Osteocyte (in vitro differentiated cells): Measurements from ENCODE around the gene HTR4. TPM values are rescaled to one million over a fixed set of nuclear protein-coding genes. Genes with fewer than 3 reads are reported as not detected.

Experiments
- DNase-seq: peaks from one replicate; pipeline ENCODE4 v3.0.0; 2021; ENCODE audit warnings: mixed read lengths; ENCODE audit not compliant: unreplicated experiment; ENCODE audit errors: extremely low spot score
- H3K27ac Mint-ChIP-seq: one replicate; pipeline ENCODE4 v1.8.0; 2021; ENCODE audit warnings: mild to moderate bottlenecking, mixed read lengths; ENCODE audit not compliant: unreplicated experiment
- H3K27me3 Mint-ChIP-seq: one replicate; pipeline ENCODE4 v1.8.0; 2021; ENCODE audit warnings: mixed read lengths; ENCODE audit not compliant: unreplicated experiment
- H3K36me3 Mint-ChIP-seq: one replicate; pipeline ENCODE4 v1.8.0; 2021; ENCODE audit warnings: mixed read lengths; ENCODE audit not compliant: unreplicated experiment
- H3K4me1 Mint-ChIP-seq: one replicate; pipeline ENCODE4 v1.8.0; 2021; ENCODE audit warnings: mixed read lengths; ENCODE audit not compliant: unreplicated experiment
- H3K4me3 Mint-ChIP-seq: one replicate; pipeline ENCODE4 v1.8.0; 2021; ENCODE audit warnings: mild to moderate bottlenecking, moderate library complexity, mixed read lengths; ENCODE audit not compliant: unreplicated experiment
- H3K9me3 Mint-ChIP-seq: one replicate; pipeline ENCODE4 v1.8.0; 2021; ENCODE audit warnings: mixed read lengths; ENCODE audit not compliant: unreplicated experiment
- total RNA-seq: library from RNA; stranded (reverse); gene quantifications from 2 replicates; pipeline ENCODE4 v1.2.1, GENCODE V29; 2021
- TF ChIP-seq, protein P1 (sequence below): fragments of 200-600 bp; sonication (generic); IDR thresholded peaks from 2 replicates; pipeline ENCODE4 v1.5.0; 2021; ENCODE audit warnings: antibody characterized with exemption, mild to moderate bottlenecking, moderate library complexity

Gene HTR4
- total RNA-seq, 1 donor from 2014 or later: not detected

DNA sequence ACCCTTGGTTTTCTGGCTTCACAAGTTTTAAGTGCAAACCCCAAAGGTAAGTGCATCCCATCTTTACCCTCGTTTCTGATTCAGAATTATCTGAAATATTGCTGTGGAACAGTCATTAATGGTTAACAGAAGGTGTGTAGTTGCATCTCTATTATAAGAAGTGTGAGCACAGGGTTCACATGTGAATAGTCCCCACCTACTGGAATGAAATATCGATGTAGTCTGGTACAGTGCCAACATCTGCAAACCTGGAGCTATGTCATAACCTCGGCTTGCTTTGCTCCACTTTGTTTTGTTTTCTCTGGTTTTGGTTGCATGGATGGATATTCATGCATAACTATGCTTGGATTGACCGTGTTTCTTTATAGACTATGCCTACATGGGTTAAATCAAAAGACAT, 12.6 kb downstream of the HTR4 start:
- DNase-seq: no peak
- Mint-ChIP-seq H3K27ac (no peak overlapping the region), H3K4me3 (no peak overlapping the region), H3K36me3 (no peaks in the 10 kb centered on the region), H3K4me1 (no peaks in the 10 kb centered on the region), H3K27me3 (peaks cover 24% of the 10 kb centered on the region), H3K9me3 (no peaks in the 10 kb centered on the region)
- TF ChIP-seq, protein P1, sequence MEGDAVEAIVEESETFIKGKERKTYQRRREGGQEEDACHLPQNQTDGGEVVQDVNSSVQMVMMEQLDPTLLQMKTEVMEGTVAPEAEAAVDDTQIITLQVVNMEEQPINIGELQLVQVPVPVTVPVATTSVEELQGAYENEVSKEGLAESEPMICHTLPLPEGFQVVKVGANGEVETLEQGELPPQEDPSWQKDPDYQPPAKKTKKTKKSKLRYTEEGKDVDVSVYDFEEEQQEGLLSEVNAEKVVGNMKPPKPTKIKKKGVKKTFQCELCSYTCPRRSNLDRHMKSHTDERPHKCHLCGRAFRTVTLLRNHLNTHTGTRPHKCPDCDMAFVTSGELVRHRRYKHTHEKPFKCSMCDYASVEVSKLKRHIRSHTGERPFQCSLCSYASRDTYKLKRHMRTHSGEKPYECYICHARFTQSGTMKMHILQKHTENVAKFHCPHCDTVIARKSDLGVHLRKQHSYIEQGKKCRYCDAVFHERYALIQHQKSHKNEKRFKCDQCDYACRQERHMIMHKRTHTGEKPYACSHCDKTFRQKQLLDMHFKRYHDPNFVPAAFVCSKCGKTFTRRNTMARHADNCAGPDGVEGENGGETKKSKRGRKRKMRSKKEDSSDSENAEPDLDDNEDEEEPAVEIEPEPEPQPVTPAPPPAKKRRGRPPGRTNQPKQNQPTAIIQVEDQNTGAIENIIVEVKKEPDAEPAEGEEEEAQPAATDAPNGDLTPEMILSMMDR: no peak

GRCh38 chr5:148640471-148640870, 13.9 kb downstream of the HTR4 start:
- no peaks in the 10 kb centered on the region for H3K4me1 Mint-ChIP-seq
- no peak overlapping the region for H3K27ac Mint-ChIP-seq
- TF ChIP-seq, protein P1: no peak
- peaks cover 23% of the 10 kb centered on the region for H3K27me3 Mint-ChIP-seq
- no peaks in the 10 kb centered on the region for H3K9me3 Mint-ChIP-seq
- no peak overlapping the region for H3K4me3 Mint-ChIP-seq
- H3K36me3 Mint-ChIP-seq: no peaks in the 10 kb centered on the region
- DNase-seq: no peak

- Mint-ChIP-seq H3K27me3 (peaks cover 23% of the 10 kb centered on the region), H3K4me3 (no peak overlapping the region), H3K27ac (no peak overlapping the region), H3K4me1 (no peaks in the 10 kb centered on the region), H3K36me3 (no peaks in the 10 kb centered on the region), H3K9me3 (no peaks in the 10 kb centered on the region)
- no peak for DNase-seq
- TF ChIP-seq, protein P1: no peak
These were observed 15.2 kb downstream of the HTR4 start for GRCh38 chr5:148639081-148639480.

DNA sequence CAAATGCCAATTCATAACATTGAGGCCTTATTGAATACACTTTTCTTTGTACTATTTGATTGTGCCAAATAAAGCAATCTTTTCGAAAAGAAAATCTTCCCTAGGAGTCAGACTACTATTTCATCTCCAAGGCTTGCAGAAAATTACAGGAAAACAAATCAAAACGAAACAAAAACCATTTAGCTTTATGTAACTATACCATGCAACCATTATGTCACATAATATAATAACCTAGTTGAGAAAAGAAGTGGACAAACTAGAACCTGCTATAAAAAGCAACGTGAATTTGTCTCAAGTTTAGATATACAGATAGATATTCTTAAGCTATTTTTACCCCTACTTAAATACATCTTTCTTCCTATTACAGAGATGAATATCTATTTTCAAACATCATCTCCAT, 18.0 kb downstream of the HTR4 start:
- no peak overlapping the region for H3K4me3 Mint-ChIP-seq
- H3K27ac Mint-ChIP-seq: no peak overlapping the region
- no peaks in the 10 kb centered on the region for H3K36me3 Mint-ChIP-seq
- H3K4me1 Mint-ChIP-seq: no peaks in the 10 kb centered on the region
- H3K27me3 Mint-ChIP-seq: peaks cover 17% of the 10 kb centered on the region
- TF ChIP-seq, protein P1: no peak
- no peaks in the 10 kb centered on the region for H3K9me3 Mint-ChIP-seq
- no peak for DNase-seq

- Mint-ChIP-seq H3K4me1 (no peaks in the 10 kb centered on the region), H3K27me3 (peaks cover 17% of the 10 kb centered on the region), H3K9me3 (no peaks in the 10 kb centered on the region), H3K27ac (no peak overlapping the region), H3K36me3 (no peaks in the 10 kb centered on the region), H3K4me3 (no peak overlapping the region)
- DNase-seq: no peak
- TF ChIP-seq, protein P1: no peak
These were observed 18.8 kb downstream of the HTR4 start for GRCh38 chr5:148635321-148636083.
